Activated naive CD4-positive, alpha-beta T cell treated with anti-CD3 and anti-CD28 coated beads for 36 hours (primary cell): ENCODE measurements around the gene MXD4. TPM values are rescaled to one million over a fixed set of nuclear protein-coding genes. Genes with fewer than 3 reads are reported as not detected.

Experiments
- CTCF ChIA-PET: fragments of 350-600 bp; sonication (Branson Sonifier 250); formaldehyde crosslinking; loops from one replicate; lab custom pipeline; 2021; ENCODE audit warnings: antibody characterized with exemption; lab: Charles Lee
- DNase-seq: peaks from one replicate; pipeline ENCODE4 v3.0.0-alpha.2; 2020
- H3K27ac Mint-ChIP-seq: one replicate; pipeline ENCODE4 v1.8.0; 2021; ENCODE audit warnings: mild to moderate bottlenecking, mixed read lengths
- H3K27me3 Mint-ChIP-seq: one replicate; pipeline ENCODE4 v1.8.0; 2021; ENCODE audit warnings: low read depth, mixed read lengths
- H3K36me3 Mint-ChIP-seq: one replicate; pipeline ENCODE4 v1.8.0; 2021; ENCODE audit warnings: low read depth, mixed read lengths
- H3K4me1 Mint-ChIP-seq: one replicate; pipeline ENCODE4 v1.8.0; 2021; ENCODE audit warnings: low read depth, mixed read lengths
- H3K4me3 Mint-ChIP-seq: one replicate; pipeline ENCODE4 v1.8.0; 2021; ENCODE audit warnings: mild to moderate bottlenecking, moderate library complexity, mixed read lengths
- H3K9me3 Mint-ChIP-seq: one replicate; pipeline ENCODE4 v1.8.0; 2021; ENCODE audit warnings: mixed read lengths
- intact Hi-C: fragments of 100-400 bp; cut with micrococcal nuclease; formaldehyde crosslinking; loops from one replicate; pipeline ENCODE4 v1.15.1; 2023
- total RNA-seq, 2 experiments: library from RNA; stranded (reverse); gene quantifications; one replicate each; pipeline ENCODE4 v1.2.3, GENCODE V29; 2021

MXD4 gene
- total RNA-seq, 2 experiments from 2014 or later = 2.3 to 2.7 TPM

- DNase-seq = no peak
Observed at GRCh38 chr4:2262944-2263250, 988 bp upstream of the MXD4 start.

GRCh38 chr4:2262145-2262943 lies 435 bp upstream of the MXD4 start:
- CTCF ChIA-PET = interaction anchor here (0.7 to 1.1 kb wide), 4 partner anchors 28 to 45 kb away, joined by 3 to 5 read pairs (median 4); no protein-coding TSS in a partner anchor
- no peaks in the 10 kb centered on the region for H3K27me3 Mint-ChIP-seq

More at GRCh38 chr4:2262944-2263250, 988 bp upstream of the MXD4 start:
- Mint-ChIP-seq H3K27ac (no peak overlapping the region), H3K4me3 (peak overlapping the region; percentile 69), H3K36me3 (no peaks in the 10 kb centered on the region), H3K9me3 (no peaks in the 10 kb centered on the region), H3K4me1 (peaks cover 2% of the 10 kb centered on the region), H3K27me3 (no peaks in the 10 kb centered on the region)
- intact Hi-C loops = loop anchor here (1.0 to 2.0 kb wide), 10 partner anchors 19 to 700 kb away; partner anchors contain the start of genes CFAP99, FAM193A, GRK4 and HAUS3
- CTCF ChIA-PET = interaction anchor here (1.1 kb wide), 1 partner anchor 28 kb away, joined by 3 read pairs; no protein-coding TSS in a partner anchor

GRCh38 chr4:2261110-2261852 lies 628 bp downstream of the MXD4 start:
- H3K9me3 Mint-ChIP-seq = no peaks in the 10 kb centered on the region
- CTCF ChIA-PET = interaction anchor here (1.0 kb wide), 2 partner anchors 44 to 154 kb away, joined by 3 to 5 read pairs; no protein-coding TSS in a partner anchor

More at GRCh38 chr4:2262145-2262943, 435 bp upstream of the MXD4 start:
- Mint-ChIP-seq H3K4me1 (peaks cover 2% of the 10 kb centered on the region), H3K9me3 (no peaks in the 10 kb centered on the region), H3K4me3 (peak overlapping the region; percentile 69), H3K27ac (no peak overlapping the region), H3K36me3 (no peaks in the 10 kb centered on the region)
- intact Hi-C loops = loop anchor here (1.0 to 2.0 kb wide), 10 partner anchors 20 to 701 kb away; partner anchors contain the start of genes CFAP99, FAM193A, GRK4 and HAUS3
- DNase-seq = peak; percentile 98

GRCh38 chr4:2260344-2261109 lies 1.4 kb downstream of the MXD4 start:
- intact Hi-C loops = no loop called here
- H3K27me3 Mint-ChIP-seq = no peaks in the 10 kb centered on the region
- H3K4me3 Mint-ChIP-seq = peak overlapping the region; percentile 65
- H3K36me3 Mint-ChIP-seq = no peaks in the 10 kb centered on the region
- peaks cover 2% of the 10 kb centered on the region for H3K4me1 Mint-ChIP-seq
- H3K9me3 Mint-ChIP-seq = no peaks in the 10 kb centered on the region
- DNase-seq = no peak
- CTCF ChIA-PET = interaction anchor here (1.0 kb wide), 1 partner anchor 155 kb away, joined by 3 read pairs; no protein-coding TSS in a partner anchor
- H3K27ac Mint-ChIP-seq = no peak overlapping the region

More at GRCh38 chr4:2261110-2261852, 628 bp downstream of the MXD4 start:
- Mint-ChIP-seq H3K4me1 (peaks cover 2% of the 10 kb centered on the region), H3K27ac (no peak overlapping the region), H3K27me3 (no peaks in the 10 kb centered on the region), H3K4me3 (peak overlapping the region; percentile 69), H3K36me3 (no peaks in the 10 kb centered on the region)
- DNase-seq = peak; percentile 49
- intact Hi-C loops = no loop called here

GRCh38 chr4:2259541-2260343 lies 2.2 kb downstream of the MXD4 start:
- H3K27ac Mint-ChIP-seq = no peak overlapping the region
- intact Hi-C loops = no loop called here
- no peak overlapping the region for H3K4me3 Mint-ChIP-seq
- H3K36me3 Mint-ChIP-seq = no peaks in the 10 kb centered on the region
- CTCF ChIA-PET = interaction anchor here (1.0 kb wide), 1 partner anchor 156 kb away, joined by 3 read pairs; no protein-coding TSS in a partner anchor
- H3K9me3 Mint-ChIP-seq = no peaks in the 10 kb centered on the region
- DNase-seq = no peak
- peaks cover 2% of the 10 kb centered on the region for H3K4me1 Mint-ChIP-seq
- H3K27me3 Mint-ChIP-seq = no peaks in the 10 kb centered on the region

GRCh38 chr4:2259036-2259540 lies 2.8 kb downstream of the MXD4 start:
- H3K36me3 Mint-ChIP-seq = no peaks in the 10 kb centered on the region
- intact Hi-C loops = no loop called here
- H3K9me3 Mint-ChIP-seq = no peaks in the 10 kb centered on the region
- no peak overlapping the region for H3K4me3 Mint-ChIP-seq
- no peak for DNase-seq
- CTCF ChIA-PET = no interaction called here
- no peaks in the 10 kb centered on the region for H3K27me3 Mint-ChIP-seq
- H3K4me1 Mint-ChIP-seq = peaks cover 2% of the 10 kb centered on the region
- H3K27ac Mint-ChIP-seq = no peak overlapping the region

GRCh38 chr4:2258091-2259035 lies 3.5 kb downstream of the MXD4 start:
- no peak overlapping the region for H3K4me3 Mint-ChIP-seq
- H3K9me3 Mint-ChIP-seq = no peaks in the 10 kb centered on the region
- peaks cover 2% of the 10 kb centered on the region for H3K4me1 Mint-ChIP-seq
- no peak overlapping the region for H3K27ac Mint-ChIP-seq
- CTCF ChIA-PET = no interaction called here
- peak; percentile 3 for DNase-seq
- intact Hi-C loops = no loop called here
- no peaks in the 10 kb centered on the region for H3K36me3 Mint-ChIP-seq
- H3K27me3 Mint-ChIP-seq = no peaks in the 10 kb centered on the region

- Mint-ChIP-seq H3K36me3 (no peaks in the 10 kb centered on the region), H3K4me3 (no peak overlapping the region), H3K9me3 (no peaks in the 10 kb centered on the region), H3K27ac (no peak overlapping the region), H3K4me1 (peaks cover 2% of the 10 kb centered on the region), H3K27me3 (no peaks in the 10 kb centered on the region)
- CTCF ChIA-PET = no interaction called here
- DNase-seq = no peak
- intact Hi-C loops = no loop called here
Observed at GRCh38 chr4:2257361-2258081, 4.4 kb downstream of the MXD4 start.

GRCh38 chr4:2256781-2257191 lies 5.1 kb downstream of the MXD4 start:
- intact Hi-C loops = no loop called here
- peak; percentile 2 for DNase-seq
- CTCF ChIA-PET = no interaction called here
- H3K27ac Mint-ChIP-seq = no peak overlapping the region
- H3K36me3 Mint-ChIP-seq = no peaks in the 10 kb centered on the region
- no peaks in the 10 kb centered on the region for H3K27me3 Mint-ChIP-seq
- H3K9me3 Mint-ChIP-seq = no peaks in the 10 kb centered on the region
- no peak overlapping the region for H3K4me3 Mint-ChIP-seq
- H3K4me1 Mint-ChIP-seq = peaks cover 2% of the 10 kb centered on the region

GRCh38 chr4:2256156-2256731 lies 5.7 kb downstream of the MXD4 start:
- Mint-ChIP-seq H3K9me3 (no peaks in the 10 kb centered on the region), H3K27ac (no peak overlapping the region), H3K36me3 (no peaks in the 10 kb centered on the region), H3K4me1 (peaks cover 2% of the 10 kb centered on the region), H3K4me3 (no peak overlapping the region), H3K27me3 (no peaks in the 10 kb centered on the region)
- intact Hi-C loops = no loop called here
- CTCF ChIA-PET = no interaction called here
- DNase-seq = no peak
